ENCODE measurements around the gene LRRC37A3.
A peak's percentile ranks its signal among the peaks of the same experiment; 100 is the strongest.
"Not testable (repeated sequence)": the region's sequence is repeated elsewhere in the genome, so short reads cannot be mapped to it uniquely, and the experiment has no call there.

LRRC37A3 gene

DNA sequence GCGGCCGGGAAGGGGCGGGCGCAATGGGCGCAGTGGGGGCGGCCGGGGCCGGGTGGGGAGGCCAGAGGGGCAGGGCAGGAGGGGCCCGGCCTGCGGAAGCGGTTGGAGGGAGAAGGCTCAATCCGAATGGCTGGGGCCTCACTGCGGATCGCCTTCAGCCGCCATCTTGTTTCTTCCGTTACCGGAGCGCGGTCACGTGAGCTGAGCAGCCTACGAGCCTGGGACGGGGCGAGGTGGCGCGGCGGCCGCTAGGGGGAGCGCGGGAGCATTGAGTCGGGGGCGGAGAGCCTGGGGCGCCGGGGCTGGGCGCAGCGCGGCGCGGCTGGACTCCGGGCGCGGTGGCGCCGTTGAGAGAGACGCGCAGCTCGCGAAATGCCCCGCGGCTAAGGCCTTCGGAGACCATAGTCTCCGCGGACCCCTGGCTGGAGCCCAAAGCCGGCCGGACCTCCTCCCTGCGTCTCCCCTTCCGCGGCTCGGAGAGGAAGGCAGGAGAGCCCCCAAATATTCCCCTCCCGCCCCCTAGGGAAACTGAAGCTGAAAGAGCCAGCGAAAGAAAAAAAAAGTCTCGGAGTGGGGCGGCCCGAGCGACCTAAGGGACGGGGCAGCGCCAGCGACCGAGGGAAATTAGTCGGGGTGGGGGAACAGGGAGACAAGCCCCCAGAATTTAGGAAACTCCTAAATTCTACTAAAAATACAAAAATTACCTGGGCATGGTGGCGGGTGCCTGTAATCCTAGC is at the start of gene LRRC37A3:
Gene LRRC37A3, minus strand, starts transcription at position 190 of the 737 bp plus-strand sequence. CDS start 22,221 bp downstream, outside the sequence.
- peak; percentile 99 for DNase-seq (ENCODE audit: low read depth, low spot score)

DNA sequence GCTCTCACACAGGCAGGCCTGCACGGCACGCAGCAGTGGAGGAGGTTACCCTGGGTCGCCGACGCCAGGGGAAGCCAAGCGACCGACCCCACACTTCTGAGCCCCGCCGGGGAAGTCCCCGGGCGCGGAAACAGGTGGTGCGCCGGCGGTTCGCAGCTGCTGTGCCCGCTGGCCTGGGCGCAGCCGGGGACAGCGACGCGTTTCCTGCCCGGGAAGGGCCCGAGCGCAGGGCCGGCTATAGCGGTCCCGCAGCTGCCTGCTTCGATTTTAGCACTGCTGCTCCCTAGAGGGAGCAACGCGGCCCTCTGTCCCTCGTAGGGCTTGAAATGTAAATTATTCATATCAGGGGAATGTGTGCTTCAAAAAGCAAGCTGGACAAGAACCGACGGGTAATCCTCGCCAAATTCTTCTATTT is 46.6 kb upstream of the LRRC37A3 start:
- peak; percentile 73 for DNase-seq (ENCODE audit: low read depth, low spot score)

DNA sequence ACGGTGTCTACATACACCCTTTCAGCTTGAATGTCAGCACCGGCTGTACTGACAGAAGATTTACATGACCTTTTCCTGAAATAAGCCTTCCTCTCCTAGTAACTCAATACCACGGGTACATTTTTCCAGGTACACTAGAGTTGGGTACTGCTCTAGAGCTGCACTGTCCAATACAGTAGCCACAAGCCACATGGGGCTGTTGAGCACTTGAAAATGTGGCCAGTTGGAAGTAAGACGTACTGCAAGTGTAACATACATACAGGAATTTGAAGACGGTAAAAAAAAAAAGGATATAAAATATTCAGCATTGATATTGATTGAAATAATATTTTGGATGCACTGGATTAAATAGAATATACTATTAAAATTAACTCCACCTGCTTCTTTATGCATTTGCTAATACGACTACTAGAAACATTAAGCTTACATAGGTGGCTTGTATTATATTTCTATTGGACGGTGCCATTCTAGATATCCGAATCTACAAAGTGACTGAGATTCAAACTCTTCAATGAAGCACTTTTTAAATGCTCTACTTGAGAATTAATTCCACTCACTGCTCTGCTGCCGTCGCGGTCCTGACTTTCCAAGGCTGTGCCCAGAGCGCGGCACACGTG is 46.1 kb upstream of the LRRC37A3 start:
- not testable (repeated sequence) for DNase-seq (ENCODE audit: low read depth, low spot score)

DNA sequence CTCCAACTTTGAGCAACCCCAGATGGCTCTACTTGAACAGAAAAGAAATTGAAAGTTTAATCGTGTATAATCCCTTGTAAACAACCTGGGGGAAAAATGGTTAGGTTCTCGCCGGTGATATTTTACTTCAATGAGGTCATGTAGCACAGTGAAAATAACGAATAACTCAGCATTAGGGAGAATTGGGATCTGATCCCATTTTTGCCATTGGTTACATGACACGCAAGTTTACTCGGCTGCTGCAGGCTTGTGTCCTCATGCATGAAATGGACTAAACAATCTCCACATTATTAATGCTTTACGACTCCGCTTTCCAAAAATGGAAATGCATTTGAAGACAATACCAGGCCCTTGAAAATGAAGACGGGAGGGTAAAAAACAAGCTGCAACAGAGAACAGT is 45.5 kb upstream of the LRRC37A3 start:
- no peak for DNase-seq (ENCODE audit: low read depth, low spot score)

DNA sequence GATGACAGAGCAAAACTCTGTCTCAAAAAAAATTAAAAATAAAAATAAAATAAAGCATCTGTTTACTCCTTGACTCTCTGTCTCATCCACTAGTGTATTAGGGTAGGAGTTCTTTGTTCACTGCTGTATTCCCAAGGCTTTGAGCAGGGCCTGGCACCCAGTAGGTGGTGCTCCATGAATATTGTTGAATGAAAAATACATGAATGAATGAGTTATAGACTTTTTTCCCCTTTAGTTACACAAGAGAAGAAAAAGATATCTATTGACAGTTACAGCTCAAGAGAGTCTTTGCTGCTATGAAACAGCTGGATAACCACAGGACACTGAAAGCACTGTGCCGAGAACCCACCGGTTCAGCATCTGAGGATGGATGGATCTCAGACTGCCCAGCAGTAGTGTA is 44.5 kb upstream of the LRRC37A3 start:
- DNase-seq (ENCODE audit: low read depth, low spot score): not testable (repeated sequence)

DNA sequence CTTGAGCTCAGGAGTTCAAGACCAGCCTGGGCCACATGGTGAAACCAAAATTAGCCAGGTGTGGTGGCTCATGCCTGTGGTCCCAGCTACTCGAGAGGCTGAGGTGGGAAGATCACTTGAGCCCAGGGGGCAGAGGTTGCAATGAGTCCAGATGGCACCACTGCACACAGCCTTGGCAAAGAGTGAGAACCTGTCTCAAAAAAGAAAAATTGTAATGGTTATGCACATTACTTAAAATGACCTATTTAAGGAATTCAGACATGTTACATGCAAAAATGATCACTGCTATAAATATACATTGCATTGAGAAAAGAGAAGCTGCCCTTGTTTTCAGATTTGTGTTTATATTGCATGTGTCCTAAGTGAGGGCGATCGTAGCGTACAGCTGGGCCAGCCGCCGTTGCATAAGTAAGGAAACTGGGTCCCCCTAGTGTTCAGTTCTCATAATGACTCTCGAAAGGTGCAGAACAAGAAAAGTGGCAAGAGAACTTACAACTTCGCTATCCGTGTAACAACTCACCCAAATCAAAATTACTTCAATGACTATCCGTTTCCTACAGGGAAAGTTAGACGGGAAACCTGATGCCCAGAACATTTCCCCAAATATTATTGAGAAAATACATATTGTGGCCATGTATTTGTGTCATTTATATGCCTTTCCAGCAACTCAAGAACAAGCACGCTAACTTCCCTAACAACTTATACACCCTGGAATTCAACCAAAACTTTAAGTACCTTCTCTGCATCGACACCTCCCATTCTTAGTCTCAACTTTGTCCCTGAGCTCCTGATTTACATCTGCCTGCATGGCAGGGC is 42.5 kb upstream of the LRRC37A3 start:
- not testable (repeated sequence) for DNase-seq (ENCODE audit: low read depth, low spot score)

DNA sequence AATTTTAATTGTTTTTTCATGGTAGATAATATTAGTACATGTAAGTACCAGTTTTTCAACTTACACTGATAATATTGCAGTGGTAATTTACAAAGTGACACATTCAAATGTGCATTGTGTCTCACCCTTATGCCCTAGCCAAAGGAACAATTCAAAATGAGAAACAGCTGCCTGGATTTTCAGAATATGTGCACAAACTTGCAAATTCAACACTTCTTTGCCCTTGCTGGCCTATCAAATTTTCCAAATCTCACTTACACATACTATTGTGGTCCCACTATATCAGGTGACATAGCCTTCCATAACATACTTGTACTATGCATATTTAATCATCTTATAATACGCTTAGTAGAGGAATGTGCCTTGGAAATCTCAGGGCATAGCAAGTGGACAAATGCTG is 32.6 kb upstream of the LRRC37A3 start:
- DNase-seq (ENCODE audit: low read depth, low spot score): no peak

DNA sequence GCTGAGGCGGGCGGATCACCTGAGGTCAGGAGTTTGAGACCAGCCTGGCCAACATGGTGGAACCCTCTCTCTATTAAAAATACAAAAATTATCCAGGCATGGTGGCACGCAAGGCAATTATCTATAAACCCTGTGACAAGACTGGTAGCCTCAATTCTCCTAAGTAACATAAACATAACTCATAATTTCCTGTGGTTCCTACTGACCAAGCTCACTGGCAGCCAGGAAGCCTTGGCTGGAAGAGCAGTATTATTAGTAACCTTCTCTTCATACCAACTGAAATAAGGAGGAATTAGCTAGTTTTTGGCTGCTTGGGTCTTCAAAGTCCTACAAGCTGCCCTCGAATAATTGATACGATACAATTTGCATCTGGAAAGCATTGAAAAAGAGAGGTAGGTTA is 31.6 kb upstream of the LRRC37A3 start:
- no peak for DNase-seq (ENCODE audit: low read depth, low spot score)

DNA sequence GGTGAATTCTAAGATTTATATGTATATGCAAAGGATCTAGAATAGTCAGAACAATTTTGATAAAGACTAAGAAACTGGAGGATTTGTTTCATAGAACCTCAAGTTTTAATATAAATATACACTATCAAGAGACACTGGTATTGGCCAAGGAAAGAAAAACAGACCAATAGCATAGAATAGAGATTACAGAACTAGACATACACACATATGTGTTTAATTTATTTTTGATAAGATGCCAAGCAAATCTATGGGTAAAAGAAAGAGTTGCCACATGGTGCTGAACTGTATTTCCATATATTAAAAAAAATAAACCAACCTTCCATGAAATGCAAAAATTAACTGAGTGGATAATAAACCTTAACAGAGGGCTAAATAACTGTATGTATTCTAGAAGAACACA is 27.9 kb upstream of the LRRC37A3 start:
- no peak for DNase-seq (ENCODE audit: low read depth, low spot score)

DNA sequence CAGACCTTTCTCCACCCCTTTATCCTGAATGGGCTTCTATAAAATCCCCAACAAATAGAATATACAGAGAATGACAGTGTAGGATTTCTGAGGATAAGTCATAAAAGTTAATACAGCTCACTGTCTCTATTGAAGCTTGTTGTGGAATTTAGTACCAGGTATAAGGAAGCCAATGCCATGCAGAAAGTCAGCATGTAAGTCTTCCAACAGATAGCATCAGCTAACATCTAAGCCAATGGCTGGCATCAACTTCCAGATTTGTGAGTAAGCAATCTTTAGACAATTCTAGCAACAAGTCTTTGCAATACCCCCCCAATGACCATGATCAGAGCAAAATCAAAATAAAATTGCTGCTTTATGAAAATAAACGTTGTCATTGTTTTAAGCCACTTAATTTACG is 22.5 kb upstream of the LRRC37A3 start:
- DNase-seq (ENCODE audit: low read depth, low spot score): no peak

DNA sequence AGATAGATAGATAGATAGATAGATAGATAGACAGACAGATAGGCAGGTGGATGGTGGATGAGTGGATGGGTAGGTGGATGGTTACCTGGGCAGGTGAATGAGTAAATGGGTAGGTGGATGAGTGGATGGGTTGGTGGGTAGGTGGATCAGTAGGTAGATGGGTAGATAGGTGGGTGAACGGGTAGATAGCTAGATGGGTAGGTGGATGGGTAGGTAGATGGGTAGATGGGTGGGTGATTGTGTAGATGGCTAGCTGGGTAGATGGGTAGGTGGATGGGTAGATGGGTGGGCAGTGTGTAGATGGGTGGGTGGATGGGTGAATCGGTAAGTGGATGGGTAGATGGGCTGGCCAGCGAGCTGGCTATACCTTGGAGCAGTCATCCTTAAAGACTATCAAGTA is 21.8 kb upstream of the LRRC37A3 start:
- DNase-seq (ENCODE audit: low read depth, low spot score): no peak

DNA sequence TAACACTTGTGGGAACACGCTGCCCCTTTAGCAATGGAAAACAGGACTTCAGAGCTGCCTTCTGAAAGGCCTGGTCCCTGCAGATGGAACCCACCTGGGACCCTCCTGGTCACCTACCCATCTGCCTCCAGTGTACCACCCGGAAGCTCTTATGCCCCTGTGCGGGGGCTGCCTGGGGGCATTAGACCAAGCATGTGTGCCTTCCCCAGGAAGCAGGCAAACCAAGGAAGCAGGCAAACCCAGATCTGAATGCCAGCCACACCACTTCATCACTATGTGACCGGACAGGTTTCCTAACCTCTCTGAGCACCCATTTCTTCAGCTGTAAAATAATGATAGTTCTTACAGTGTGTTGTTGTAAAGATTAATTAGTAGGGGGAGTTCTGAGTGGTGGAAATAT is 20.8 kb upstream of the LRRC37A3 start:
- no peak for DNase-seq (ENCODE audit: low read depth, low spot score)

DNA sequence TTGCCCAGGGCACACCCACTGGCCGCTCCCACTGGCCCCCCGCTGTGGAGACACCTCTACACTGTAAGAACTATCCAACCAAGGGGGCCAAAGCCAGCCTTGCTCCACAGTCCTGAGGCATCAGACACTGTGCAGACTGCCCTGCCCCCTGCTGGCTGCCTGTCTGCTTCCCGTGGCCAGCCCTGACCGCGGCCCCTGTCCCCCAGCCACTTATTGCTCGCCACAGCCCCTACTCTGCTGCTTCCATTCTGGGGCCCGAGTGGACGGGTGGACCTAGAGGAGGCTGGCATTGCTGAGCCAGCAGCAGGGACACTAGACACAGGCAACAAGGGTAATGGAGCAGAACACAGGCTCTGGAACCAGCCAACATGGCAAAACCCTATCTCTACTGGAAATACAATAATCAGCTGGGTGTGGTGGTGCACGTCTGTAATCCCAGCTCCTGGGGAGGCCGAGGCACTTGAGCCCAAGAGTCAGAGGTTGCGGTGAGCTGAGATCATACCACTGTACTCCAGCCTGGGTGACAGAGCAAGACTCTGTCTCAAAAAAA is 19.7 kb upstream of the LRRC37A3 start:
- no peak for DNase-seq (ENCODE audit: low read depth, low spot score)

DNA sequence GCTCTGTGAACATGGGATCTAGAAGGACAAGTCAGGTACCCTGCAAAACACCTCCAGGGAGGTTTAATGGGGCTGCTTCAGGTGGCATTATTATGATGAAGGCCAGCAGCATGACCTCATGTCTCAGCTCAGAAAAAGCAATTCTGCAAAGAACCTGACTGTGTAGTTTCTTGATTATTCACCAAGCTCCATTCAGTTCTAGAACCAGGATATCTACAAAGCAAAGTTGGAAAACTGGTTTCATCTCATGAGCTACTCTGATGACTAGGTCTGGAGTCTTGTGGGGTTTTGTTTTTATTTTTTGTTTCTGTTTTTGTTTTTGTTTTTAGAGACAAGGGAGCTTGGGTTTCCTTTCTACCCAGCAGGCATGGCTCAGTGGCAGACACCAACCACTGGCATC is 19.0 kb upstream of the LRRC37A3 start:
- DNase-seq (ENCODE audit: low read depth, low spot score): no peak

DNA sequence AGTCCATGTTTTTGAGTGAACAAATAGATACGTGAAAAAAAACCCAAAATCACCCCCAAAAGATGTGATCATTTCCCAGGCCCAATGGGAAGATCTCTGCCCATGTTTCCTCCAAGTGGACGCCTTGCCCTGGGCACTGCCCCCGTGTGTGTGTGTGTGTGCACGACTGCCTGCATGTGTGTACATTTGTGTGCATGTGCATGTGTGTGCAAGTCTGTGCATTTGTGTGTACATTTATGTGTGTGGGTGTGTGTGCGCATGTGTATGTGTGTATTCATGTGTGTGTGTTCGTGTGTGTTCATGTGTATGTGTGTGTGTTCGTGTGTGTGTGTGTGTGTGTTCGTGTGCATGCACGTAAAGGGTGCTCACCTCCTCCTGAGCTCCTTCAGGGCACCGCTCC is 16.8 kb upstream of the LRRC37A3 start:
- no peak for DNase-seq (ENCODE audit: low read depth, low spot score)

DNA sequence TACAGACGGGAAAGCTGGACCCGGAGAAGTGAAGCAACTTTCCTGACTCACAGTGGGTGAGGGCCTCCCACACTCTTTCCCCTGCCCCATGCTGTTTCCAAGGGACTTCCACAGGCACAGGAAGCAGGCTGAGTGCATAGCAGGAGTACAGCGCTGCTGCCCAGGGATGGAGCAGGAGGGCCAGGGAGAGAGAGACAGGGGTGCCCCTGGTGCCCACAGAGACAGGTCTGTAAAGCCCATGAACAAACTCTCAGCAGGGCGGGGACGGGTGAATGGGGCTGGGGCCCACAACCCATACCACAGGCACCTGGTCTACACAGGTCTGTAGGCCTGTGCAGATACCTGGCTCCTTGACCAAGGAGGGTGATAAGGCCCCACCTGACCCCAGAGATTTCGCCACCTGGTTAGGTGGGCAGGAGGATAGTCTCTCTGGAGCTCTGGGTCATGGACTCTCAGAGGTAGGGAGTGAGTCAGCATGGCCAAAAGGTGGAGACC is 15.1 kb upstream of the LRRC37A3 start:
- DNase-seq (ENCODE audit: low read depth, low spot score): not testable (repeated sequence)

DNA sequence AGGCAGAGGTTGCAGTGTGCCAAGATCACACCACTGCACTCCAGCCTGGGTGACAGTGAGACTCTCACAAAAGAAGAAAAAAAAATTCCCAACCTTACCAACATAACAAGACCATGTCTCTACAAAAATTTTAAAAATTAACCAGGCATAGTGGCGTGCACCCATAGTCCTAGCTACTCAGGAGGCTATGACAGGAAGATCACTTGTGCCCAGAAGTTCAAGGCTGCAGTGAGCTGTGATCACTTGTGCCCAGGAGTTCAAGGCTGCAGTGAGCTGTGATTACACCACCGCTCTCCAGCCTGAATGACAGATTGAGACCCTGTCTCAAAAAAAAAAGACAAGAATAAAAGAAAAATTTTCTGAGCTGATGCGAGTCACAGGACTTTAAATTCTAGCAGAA is 13.6 kb upstream of the LRRC37A3 start:
- DNase-seq (ENCODE audit: low read depth, low spot score): not testable (repeated sequence)

DNA sequence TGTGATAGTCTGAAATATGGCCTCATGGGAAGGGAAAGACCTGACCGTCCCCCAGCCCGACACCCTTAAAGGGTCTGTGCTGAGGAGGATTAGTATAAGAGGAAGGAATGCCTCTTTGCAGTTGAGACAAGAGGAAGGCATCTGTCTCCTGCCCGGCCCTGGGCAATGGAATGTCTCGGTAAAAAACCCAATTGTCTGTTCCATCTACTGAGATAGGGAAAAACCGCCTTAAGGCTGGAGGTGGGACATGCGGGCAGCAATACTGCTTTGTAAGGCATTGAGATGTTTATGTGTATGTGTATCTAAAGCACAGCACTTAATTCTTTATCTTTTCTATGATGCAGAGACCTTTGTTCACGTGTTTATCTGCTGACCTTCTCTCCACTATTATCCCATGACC is 11.1 kb upstream of the LRRC37A3 start:
- DNase-seq (ENCODE audit: low read depth, low spot score): not testable (repeated sequence)

DNA sequence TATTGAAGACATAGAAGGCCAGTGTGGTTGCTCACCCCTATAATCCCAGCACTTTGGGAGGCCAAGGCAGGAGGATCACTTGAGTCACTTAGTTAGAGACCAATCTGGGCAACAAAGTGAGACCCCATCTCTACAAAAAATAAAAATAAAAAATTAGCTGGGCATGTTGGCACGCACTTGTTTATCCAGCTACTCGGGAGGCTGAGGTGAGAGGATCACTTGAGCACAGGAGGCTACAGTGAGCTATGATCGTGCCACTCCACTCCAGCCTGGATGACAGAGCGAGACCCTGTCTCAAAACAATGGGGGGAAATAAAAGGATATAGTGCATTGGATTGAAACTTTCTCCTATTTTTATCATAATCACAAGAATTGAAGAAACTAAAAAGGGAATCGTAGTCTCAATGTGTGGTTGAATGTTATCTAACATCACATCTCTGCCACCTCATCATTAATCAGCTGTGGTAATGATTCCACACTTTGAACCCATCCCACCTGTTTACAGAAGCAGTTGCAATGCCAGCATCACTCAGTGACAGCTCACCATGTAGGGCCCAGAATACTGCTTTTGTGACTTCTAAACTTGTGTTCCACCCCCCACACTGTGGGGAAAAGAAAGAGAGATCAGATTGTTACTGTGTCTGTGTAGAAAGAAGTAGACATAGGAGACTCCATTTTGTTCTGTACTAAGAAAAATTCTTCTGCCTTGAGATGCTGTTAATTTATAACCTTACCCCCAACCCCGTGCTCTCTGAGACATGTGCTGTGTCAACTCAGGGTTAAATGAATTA is 10.3 kb upstream of the LRRC37A3 start:
- not testable (repeated sequence) for DNase-seq (ENCODE audit: low read depth, low spot score)

DNA sequence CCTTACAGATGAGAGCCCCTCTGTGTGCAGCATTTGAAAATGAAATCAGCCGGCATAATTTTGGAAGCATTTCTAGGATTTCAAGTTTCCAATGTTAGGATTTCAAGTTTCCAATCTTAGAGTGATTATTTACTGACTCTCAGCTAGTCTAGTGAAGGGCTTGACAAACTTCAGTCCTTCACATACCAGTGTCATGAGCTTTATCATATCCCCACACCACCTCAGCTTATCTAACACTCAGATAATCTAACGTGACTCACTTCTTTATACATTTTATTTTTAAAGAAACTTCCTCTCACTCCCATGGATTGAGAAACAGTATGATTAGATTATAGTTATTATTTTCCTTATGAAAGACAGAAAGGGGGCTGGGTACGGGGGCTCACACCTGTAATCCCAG is 9.4 kb upstream of the LRRC37A3 start:
- not testable (repeated sequence) for DNase-seq (ENCODE audit: low read depth, low spot score)

DNA sequence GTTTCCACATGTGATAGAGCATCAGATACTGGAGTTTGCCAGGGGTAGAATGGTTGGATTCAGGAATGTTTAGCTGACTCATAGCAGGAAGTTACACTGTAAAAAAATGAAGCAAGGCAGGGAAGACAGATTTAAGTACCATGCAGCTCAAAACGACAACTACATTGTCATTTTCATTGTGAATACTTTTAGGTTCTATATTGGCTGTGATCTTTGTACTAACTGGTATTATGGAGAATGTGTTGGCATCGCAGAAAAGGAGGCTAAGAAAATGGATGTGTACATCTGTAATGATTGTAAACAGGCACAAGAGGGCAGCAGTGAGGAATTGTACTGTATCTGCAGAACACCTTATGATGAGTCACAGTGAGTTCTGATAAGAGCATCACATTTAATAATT is 8.2 kb upstream of the LRRC37A3 start:
- DNase-seq (ENCODE audit: low read depth, low spot score): peak; percentile 59
